HG02588 (cell line): Measurements from ENCODE around the gene GRAMD4.

Source experiments
- ATAC-seq: cut with Tn5 transposase; IDR thresholded peaks from one replicate; pipeline ENCODE4 v1.9.1; 2021; ENCODE audit warnings: mild to moderate bottlenecking, moderate library complexity; ENCODE audit not compliant: unreplicated experiment

The GRAMD4 gene

GRCh38 chr22:46666577-46667244 is 46.5 kb downstream of the GRAMD4 start:
- no peak for ATAC-seq

- ATAC-seq: no peak
Observed at GRCh38 chr22:46667245-46667623, 47.0 kb downstream of the GRAMD4 start.

DNA sequence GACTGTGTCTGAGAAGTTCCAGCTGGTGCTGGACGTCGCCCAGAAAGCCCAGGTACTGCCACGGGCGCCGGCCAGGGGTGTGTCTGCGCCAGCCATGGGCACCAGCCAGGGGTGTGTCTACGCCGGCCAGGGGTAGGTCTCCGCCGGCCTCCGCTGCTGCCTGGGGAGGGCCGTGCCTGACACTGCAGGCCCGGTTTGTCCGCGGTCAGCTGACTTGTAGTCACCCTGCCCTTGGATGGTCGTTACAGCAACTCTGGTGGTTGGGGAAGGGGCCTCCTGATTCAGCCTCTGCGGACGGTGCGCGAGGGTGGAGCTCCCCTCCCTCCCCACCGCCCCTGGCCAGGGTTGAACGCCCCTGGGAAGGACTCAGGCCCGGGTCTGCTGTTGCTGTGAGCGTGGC is 47.9 kb downstream of the GRAMD4 start:
- ATAC-seq: no peak

DNA sequence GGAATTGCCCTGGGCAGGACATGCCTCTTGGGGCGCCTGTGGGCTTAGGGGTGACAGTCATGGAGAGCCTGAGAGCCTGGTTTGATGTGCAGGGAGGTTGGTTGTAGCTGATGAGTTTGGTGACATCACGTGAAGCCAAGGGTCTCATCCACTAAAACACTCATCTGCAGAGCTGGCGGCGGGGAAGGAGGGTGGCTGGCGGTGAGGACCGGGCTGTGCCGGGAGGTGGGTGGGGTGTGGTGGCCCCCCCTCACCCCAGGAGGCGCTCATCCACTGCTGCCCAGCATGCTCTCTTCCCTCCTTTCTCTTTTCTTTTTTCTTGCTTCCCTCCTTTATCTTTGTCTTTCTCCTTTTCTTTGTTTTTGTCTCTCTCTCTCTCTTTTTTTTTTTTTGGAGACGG is 49.0 kb downstream of the GRAMD4 start:
- no peak for ATAC-seq

- no peak for ATAC-seq
Observed at GRCh38 chr22:46671824-46672432, 51.7 kb downstream of the GRAMD4 start.

GRCh38 chr22:46672731-46673130 is 52.5 kb downstream of the GRAMD4 start:
- ATAC-seq: no peak

DNA sequence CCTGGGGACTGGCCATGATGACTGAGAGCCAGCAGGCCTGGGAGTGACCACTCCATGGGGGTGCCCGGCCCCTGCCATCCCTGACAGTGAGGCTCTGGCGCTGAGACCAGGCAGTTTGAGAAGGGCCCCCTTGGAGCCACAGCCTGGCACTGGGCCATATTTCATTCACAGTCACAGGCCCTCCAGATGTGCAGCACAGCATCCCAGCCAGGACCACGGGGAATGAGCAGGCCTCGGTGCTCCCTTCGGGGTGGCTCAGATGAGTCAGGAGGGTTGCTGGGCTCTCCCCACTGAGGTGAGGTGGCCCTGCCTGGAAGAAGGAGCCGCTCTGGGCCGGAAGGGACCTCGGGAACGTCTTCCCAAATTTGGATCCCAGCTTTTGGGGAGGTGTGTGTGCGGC is 53.0 kb downstream of the GRAMD4 start:
- ATAC-seq: no peak

- ATAC-seq: no peak
Observed at GRCh38 chr22:46673662-46674236, 53.6 kb downstream of the GRAMD4 start.

- no peak for ATAC-seq
Observed at GRCh38 chr22:46674367-46674781, 54.2 kb downstream of the GRAMD4 start.

DNA sequence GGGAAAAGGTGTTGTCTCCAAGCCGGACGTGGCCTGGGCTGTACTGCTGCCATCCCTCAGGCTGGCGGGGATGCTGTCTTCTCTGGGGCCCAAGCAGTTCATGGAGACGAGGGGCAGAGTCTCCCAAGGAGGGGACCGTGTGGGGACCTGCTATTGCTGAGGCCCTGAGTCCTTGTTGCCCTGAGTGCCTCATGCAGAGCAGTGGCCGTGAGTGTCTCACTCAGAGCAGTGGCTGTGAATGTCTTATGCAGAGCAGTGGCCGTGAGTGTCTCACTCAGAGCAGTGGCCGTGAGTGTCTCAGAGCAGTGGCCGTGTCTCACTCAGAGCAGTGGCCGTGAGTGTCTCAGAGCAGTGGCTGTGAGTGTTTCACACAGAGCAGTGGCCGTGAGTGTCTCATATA is 54.7 kb downstream of the GRAMD4 start:
- no peak for ATAC-seq

DNA sequence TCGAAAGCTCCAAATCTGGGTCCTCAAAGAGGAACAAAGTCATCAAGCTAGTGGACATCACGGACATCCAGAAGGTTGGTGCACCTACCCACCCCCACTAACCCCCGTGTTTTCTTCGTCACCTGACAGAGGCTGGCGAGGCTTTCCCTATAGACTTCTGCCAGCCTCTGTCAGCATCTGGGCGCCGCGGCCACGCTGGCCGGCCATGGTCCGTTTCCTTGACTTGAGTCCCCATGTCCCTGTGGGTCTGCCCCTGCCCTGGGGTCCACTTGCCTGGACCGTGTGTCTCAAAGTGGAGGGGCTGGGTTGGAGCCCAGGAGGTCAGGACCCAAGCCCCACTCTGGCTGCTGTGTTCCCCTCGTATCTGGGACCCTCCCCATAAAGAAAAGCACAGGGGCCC is 55.3 kb downstream of the GRAMD4 start:
- ATAC-seq: no peak

DNA sequence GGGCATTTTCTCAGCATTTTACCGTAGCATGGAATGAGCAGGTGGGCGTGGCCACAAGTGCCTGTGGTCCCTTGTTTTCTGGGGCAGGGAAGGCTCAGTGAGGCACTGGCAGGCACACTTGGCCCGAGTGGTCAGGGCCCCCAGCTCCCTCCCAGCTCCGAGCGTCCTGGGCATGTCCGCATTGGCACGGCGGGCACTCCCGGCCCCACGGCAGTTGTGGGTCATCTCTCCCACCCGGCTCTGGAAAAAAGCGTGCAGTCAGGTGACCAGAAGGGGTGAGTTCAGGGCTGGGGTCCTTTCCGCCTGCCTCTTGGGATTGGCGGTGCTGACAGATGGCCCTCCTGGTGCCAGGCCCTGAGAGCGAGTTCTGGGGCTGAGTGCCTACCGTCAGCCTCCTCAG is 55.8 kb downstream of the GRAMD4 start:
- no peak for ATAC-seq

DNA sequence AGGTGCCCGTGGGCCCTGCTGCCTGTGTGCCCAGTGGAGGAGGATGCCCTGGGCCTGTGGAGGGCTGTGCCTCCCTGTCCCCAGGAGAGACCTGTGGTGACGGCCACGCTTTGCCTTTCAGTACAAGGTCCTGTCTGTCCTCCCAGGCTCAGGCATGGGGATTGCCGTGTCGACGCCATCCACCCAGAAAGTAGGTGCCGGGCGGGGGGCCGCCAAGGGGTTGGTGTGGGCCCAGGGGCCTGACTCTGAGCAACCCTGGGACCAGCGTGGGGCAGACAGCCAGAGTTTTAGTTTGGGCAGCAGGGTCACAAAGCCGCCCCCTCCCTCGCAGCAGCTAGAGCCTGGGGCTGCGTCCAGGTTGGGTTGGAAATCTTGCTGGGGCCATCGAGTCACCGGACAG is 56.3 kb downstream of the GRAMD4 start:
- no peak for ATAC-seq

- ATAC-seq: no peak
Observed at GRCh38 chr22:46676881-46677280, 56.7 kb downstream of the GRAMD4 start.

GRCh38 chr22:46677323-46678002 is 57.3 kb downstream of the GRAMD4 start:
- ATAC-seq: no peak

DNA sequence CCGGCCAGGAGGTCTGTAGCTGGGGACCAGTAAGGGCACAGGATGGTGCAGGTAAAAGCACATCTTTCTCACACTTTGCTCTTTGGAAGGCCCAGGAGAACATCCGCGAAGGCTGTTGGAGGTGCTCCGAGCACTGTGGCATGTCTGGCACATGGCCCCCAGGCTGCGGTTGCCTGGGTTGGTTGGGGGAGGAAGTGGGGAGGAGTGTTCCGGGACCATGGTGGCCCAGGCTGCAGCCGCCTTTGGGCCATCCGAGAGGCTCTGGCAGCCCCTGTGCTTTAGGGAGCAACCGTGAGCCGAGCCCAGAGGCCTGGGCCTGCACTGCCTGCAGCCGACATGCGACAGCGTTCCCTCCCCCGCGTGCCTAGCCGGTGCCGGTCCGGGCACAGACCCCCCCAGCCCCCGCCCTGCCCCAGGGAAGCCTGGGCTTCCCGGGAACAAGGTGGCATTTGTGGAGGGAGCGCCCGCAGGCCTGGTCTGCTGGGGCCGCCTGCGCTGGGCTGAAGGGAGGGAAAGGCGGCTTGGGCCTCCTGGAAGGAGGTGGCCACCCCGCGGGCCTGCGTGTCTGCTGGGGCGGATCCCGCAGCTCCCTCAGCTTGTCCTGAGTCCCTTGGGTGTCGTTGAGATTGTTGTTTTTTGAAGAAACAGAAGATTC is 57.9 kb downstream of the GRAMD4 start:
- no peak for ATAC-seq

DNA sequence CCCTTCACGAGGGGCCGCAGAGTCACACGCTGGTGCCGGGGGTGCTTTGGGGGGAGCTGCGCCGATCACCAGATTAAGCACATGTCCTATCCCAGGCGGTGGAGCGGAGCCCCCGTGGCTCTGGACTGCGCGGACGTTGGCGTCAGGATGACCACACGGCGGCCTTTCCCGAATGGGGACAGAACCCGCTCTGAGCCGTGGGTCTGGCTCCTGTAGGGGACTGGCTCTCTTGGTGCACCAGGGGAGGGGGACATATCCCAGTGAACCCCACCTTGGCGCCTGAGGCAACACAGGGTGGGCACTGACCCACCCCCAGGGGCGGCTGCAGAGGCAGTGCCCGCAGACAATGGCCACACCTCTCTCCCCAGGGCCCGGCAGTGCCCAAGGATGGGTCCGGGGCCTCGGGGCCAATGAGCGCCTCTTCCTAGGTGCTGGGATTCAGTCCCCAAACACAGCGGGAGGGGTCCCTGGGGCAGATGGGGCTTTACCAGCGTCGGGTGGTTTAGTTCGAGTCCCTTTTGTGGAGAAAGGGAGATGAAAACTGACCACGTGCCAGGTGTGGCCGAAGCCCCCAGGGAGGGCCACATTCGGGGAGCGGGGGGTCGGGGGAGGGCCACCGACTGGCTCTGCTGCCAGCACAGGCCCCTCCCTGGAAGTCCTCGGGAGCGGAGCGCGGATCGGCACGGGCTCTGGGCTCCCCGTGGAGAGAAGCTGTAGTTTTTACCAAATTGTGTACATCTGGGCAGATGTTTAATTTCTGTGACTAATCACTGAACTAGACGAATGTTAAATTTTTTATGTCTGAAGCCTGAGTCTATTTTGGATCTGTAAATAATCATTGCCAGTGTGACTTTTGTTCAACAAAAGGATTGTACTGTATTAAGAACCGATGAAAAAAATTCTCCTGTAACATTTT is 58.9 kb downstream of the GRAMD4 start:
- ATAC-seq: no peak

- no peak for ATAC-seq
Observed at GRCh38 chr22:46679706-46680269, 59.6 kb downstream of the GRAMD4 start.

DNA sequence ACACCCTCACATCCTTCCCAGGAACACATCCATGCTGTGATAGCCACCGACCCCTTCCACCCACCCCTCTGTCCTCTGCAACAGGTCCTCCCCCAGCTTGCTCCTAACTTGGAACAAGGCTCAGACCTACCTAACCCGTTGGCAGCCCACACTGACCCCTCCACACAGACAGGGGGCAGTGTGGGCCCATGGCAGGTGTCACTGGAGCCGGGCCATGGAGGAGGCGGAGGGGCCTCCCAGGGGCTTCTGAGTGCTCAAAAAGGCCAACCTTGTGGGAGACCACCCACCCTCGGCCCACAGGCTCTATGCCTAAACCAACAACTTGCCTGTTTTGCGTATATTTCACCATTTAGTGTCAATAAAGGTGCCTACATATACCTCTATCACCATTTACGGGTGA is 60.8 kb downstream of the GRAMD4 start:
- no peak for ATAC-seq
